Loucy (cell line): ENCODE data around the gene STXBP1.

Experiments used
- EZH2phosphoT487 ChIP-seq: fragments of 200-600 bp; IDR thresholded peaks from 2 replicates; pipeline ENCODE4 v1.6.1; 2018; ENCODE audit warnings: antibody characterized with exemption, mild to moderate bottlenecking, moderate library complexity, borderline replicate concordance
- TF ChIP-seq, protein P1 (sequence below): fragments of 200-600 bp; sonication (generic); conservative IDR thresholded peaks from 2 replicates; pipeline ENCODE4 v1.5.1; 2014; ENCODE audit warnings: mild to moderate bottlenecking, antibody characterized with exemption, low read length

DNA sequence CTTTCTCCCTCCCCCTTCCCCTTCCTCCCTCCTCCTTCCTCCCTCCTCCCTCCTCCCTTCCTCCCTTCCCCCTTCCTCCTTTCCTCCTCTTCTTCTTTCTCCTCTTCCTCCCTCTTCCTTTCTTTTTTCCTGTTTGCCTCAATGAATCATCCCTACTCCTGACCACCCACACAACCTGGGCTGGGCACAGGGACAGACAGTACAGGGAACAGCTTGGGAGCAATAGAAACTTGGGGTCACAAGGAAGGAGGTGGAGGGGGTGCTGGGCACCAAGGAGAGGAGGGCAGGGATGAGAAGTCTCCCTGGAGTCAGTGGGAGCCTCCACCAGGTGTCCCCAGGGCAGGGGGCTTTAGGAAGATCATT, 108.8 kb downstream of the STXBP1 start:
- TF ChIP-seq, protein P1, sequence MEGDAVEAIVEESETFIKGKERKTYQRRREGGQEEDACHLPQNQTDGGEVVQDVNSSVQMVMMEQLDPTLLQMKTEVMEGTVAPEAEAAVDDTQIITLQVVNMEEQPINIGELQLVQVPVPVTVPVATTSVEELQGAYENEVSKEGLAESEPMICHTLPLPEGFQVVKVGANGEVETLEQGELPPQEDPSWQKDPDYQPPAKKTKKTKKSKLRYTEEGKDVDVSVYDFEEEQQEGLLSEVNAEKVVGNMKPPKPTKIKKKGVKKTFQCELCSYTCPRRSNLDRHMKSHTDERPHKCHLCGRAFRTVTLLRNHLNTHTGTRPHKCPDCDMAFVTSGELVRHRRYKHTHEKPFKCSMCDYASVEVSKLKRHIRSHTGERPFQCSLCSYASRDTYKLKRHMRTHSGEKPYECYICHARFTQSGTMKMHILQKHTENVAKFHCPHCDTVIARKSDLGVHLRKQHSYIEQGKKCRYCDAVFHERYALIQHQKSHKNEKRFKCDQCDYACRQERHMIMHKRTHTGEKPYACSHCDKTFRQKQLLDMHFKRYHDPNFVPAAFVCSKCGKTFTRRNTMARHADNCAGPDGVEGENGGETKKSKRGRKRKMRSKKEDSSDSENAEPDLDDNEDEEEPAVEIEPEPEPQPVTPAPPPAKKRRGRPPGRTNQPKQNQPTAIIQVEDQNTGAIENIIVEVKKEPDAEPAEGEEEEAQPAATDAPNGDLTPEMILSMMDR = no peak
- no peak for TF ChIP-seq EZH2phosphoT487
